GM18520 (cell line): ENCODE data around the gene DUSP10.

Experiments
- ATAC-seq: cut with Tn5 transposase; IDR thresholded peaks from one replicate; pipeline ENCODE4 v1.9.1; 2021; ENCODE audit not compliant: unreplicated experiment

DUSP10 gene

DNA sequence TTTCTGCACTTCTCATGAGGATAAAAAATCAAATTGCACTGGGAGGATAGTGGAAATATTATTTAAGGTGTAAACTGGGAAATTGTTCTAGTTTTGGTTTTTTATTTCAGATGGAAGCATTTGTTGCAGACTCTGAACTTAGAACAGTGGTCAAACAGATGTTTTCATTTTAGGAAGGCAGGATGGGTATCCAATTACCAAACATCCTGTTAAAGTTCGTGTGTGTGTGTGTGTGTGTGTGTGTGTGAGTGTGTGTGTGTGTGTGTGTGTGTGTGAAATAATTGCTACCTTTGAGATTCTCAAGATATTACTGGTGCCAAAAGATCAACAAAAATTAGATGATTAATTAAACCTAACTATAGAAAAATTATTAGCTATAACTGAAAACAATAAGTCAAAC, 24.3 kb upstream of the DUSP10 start:
- no peak for ATAC-seq

DNA sequence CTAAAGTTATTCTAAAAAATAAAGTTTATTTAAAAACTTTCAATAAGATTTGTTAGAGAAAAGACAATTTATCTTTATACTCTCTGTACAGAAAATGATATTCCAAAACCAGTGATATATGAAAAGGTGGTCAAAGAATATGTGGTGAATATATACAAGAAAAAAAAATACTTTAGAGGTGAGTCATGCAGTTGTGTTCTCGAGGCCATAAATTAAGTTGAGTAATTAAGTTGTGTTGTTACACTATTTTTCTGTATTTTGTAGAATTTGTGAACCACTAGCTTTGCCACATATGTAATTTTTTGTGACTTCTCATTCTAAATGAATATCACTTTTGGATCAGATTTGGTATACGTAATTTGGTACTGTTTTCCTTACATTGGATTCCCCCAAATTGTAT, 23.6 kb upstream of the DUSP10 start:
- no peak for ATAC-seq

DNA sequence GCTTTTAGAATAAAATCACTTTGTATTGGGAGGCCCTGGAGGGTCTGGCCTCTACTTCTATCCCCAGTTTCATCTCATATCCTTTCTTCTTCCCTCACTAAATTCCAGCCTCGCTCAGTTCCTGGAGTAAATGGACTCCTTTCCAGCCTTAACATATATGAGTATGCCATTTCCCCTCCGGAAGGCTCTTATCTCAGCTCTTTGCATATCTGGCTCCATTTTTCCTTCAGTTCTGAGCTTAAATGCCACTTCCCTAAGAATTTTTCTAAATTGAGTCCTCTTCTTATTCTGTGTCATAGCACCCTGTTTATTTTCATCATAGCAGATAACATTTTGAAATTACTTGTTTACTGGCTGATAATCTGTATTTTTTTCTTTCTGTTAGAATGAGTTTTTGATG, 20.2 kb upstream of the DUSP10 start:
- no peak for ATAC-seq

DNA sequence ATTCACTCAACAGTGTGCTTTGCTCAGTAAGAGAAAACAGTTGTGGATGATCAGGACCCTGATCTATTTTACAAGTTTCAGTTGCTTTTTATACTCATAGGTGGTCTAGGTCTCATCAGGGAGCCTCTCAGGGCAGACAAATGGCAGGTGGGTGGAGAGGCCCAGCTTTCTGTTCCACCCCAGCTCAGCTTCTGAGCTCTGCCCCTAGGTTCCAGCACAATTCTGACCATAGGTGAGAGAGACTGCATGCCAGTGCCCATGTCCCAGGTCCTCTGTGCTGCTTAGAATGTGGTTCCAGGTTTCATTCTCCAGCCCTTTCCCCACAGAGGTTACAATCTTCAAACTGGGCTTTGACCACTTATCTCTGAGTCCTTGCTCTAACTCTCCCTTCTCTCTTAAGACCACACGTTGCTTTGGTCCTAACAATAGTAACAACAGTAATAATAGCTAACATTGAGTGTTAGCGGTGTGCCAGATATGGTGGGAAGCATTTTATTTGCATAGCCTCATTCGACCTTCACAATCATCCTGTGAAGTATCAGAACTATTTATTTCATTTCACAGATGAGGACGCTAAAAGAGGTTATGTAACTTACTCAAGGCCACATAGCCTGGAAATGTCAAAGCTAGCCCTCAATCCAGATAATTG, 19.6 kb upstream of the DUSP10 start:
- ATAC-seq = peak; percentile 39

DNA sequence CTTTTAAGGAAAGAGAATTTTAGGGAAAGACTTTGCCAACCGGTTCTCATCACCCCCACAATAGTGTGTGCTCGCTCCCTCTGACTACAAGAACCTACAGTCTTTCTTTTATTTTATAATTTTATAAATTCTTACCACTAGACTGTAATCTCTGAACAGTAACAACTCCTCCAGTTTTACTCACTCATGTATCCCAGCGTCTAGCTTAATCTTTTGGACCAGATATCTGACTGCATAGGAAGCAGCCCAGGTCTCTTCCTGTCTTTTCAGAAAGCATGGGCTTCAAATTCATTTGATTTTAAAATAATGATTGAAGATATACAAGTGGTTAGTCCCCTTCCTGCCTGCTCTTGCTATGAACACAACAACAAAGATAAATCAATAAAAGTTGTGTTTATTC, 19.0 kb upstream of the DUSP10 start:
- ATAC-seq = no peak

DNA sequence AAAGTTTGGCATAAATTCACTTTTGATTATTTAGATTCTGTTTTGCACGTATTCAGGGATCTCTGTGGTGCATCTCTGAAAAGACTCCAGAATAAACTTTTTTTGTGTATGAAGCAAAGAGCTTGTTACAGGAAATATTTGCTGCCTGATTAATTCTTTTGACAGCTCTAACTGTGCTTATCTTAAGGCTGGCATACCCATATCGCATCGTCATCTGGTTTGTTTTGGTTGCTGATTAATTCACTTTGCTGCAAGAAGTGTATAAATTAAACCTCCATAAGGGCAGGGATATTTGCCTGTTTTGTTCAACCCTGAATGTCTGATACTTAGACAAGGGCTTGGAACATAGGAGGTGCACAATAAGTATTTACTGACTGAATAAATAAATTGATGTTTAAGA, 17.5 kb upstream of the DUSP10 start:
- ATAC-seq = no peak

DNA sequence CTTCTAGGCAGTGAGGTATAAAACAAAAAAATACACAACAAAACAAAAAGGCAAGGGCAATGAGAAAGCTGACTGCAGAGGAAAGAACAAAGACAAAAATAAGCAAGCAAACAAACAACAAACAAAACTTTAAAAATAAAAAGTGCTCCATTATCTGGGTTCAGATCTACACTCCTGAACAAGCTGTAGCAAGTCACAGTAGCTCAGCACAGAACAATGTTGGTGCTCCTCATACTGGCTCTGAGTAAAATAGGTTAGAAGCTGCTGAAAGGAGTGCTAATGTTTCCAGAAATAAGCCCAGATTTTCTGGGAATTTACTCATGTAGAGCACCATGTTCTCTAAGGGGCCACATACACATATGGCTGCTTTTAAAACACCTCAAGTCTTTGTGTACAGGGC, 16.6 kb upstream of the DUSP10 start:
- ATAC-seq = no peak

DNA sequence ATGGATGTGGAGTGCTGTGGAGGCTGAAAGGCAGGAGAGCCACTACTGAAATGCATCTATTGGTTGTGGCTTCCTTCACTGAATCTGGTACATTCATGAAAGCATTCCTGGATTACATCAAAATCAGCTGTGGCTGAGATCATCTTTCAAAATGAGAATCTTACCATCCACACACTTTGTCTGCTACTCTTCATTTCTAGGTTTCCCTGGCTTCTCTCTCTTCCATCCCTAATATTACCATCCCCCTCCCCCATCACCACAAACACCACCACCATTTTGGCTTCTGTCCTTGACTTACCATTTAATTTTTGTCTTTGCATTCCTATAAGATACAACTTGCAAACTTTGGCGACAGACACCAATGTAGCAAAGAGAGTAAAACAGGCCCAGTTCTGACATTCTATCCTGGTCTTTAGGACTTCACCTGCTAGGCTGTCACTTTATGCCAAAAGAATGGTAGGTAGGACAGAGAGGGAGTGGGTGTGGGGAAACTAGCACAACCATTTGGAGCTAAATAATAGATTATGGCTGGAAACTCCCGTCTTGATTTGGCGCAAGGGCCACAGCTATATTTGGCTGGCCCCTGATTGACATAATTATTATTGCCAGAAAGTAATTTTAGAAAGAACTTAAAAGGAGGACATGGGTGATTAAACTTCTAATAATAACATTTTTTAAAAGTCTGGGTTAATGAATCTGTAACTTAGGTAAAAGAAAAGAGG, 15.1 kb upstream of the DUSP10 start:
- no peak for ATAC-seq

DNA sequence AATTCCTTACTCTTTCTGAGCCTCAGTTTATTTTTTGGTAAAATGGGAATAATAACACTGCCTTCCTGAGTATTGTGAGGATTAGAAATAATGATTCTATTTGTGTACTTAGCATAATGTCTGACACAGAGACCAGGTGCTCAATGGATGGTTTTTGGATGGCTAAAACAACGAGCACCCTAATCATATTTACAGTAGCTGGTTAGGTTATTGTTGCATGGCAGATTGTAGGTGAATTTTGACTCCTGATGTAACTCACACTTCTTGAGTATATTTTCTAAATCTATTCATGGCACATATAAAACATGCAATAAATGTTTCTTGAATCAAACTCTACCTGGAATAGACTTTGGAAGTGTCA, 11.9 kb upstream of the DUSP10 start:
- ATAC-seq = peak; percentile 11

DNA sequence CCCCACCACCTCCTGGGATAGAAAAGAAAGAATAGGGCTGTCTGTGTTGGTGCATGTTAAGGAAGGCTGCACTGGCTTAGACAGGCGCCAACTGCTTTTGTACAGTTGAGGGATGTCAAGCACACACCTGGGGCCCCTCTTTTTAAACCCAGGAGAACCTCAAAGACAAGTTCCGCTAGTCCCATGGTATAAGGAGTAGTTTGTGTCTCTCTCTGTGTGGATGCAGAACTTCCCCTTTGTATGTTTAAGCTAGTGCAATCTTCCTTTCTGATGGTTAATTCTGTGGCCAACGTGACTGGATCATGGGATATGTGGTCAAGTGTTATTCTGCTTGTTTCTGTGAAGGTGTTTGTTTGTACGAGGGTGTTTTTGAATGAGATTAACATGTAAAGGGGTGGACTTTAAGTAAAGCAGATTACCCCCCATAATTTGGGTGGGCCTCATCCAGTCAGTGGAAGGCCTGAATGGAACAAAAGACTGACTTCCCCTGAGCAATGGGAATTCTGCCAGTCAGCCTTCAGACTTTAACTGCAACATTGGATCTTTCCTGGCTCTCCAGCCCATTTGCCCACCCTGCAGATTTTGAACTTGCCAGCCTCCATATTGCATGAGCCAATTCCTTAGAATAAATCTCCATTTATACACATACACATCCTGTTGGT, 9.5 kb upstream of the DUSP10 start:
- no peak for ATAC-seq

DNA sequence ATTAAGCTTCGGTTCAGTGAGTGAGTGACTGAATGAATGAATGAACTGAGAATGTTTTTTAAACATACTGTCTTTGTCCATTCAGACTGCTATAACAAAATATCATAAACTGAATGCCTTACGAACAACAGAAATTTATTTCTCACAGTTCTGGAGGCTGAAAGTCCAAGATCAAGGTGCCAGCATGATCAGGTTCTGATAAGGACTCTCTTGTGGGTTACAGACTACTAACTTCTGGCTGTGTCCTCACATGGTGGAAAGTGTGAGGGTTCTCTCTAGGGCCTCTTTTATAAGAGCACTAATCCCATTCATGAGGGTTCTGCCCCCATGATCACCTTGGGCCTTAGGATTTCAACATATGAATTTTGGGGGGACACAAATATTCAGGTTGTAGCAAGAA, 7.1 kb upstream of the DUSP10 start:
- ATAC-seq = no peak

DNA sequence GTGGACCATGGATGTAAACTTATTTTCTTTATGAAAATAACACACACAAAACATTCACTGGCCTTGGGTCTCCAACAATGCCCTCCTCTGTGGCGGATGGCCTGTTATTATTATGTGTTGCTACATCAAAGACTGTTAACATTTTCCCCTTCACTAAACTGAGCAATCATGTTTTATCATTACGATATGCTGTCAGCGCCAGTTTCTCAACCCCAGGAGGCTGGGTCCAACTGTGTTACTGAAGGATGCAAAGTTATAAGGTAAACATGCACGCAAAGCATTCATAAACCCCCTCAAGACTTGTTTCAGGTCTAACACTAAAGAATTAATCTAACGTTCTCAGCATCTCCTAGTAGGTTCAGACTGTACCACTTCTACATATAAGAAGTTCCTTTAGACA, 6.0 kb upstream of the DUSP10 start:
- no peak for ATAC-seq

DNA sequence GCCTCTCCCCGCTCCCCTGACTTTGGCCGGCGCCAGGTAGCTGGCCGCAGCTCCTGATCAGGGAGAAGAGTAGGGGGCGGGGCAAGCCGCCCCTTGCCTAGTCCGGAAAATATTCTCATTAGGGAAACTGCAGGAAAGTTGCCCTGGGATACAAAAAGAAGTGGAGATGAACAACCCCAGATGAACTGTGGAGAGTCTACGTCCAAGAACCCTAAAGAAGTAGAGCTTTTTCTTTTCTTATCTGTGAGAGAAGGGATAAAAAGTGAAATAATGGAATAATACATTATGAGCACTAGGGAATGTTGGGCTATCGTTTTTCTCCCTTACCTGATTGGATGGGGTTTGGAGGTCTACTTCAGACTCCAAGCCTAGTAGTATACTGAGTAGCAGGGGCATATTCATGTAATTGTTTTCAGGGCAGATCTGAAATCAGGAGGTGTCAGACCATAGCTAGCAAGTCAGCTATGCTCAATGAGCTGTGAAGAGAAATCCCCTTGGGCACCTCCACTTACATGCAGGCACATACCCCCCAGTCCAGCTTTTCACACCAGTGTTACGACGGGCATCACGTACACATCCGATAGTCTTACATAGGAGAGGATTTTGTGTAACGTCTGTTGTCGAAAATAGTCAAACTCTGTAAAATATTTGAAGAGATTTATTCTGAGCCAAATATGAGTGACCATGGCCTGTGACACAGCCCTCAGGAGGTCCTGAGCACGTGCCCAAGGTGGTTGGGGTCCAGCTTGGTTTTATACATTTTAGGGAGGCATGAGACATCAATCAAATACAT, 1.7 kb upstream of the DUSP10 start:
- ATAC-seq = peak; percentile 12

DNA sequence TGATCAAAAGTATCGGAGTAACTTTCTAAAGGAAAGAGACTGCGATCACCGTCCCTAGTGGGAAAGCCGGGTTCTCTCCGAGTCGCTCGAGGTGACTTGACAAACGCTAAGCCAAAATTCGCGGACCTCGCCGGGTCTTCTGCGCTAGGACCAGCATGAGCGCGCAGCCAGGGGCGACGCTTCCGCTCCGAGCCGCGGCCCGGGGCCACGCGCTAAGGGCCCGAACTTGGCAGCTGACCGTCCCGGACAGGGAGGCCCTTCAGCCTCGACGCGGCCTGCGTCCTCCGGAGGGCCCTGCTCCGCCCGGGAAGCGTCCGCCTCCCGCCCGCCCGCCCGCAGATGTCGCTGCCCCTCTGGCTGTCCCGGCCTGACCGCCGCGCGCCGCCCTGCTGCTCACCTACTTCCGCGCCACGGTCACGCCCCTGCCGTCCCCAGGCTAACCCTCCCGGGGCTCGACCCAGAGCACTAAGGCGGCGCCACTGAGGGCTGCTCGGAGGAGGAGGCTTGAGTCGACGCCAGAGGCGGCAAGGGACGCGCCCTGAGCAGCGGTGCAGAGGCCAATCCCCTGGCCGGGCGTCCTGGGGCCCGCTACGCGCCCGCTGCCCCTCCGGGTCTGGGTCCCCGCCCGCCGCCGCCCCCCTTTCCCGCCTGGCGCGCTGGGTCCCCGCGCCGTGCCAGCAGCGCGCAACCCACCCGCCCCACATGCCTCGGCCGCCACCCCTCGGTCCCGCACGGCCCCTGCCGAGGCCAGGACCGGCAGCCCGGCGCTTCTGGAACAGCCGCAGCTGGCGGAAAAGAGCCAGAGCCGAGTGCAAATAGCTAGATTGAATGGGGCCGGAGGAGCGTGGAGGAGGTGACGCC, 896 bp upstream of the DUSP10 start:
- ATAC-seq = peak; percentile 31

DNA sequence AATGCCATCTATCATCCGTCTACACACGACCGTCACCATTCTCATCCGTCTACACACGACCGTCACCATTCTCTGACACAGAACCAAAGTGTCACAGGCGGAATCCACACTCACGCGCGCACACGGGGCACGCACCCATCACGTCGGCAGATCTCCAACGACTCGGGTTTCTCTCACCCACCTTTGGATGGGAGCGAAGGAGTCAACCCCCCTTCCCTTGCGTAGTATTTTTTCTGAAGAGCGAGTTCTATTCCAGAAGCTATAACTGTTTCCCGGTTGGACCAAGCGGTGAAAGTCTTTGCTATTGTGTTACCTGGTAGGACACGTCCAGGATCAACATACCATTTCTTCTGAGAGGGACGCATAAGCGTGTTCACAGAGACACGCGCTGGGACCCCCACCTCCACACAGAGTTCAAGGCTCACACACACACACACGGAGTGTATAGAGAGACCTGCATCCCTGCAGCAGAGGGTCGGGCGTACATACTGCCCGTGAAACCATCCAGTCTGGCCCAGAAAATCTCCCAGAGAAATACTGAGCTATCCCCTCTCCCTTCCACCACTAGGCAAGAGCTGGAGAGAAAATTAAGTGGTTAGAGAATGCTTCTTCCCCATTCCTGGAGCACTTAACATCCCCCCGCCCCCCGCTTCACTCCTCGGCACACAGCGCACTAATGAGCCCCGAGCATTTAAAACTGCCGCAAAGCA, 741 bp downstream of the DUSP10 start:
- ATAC-seq = no peak

DNA sequence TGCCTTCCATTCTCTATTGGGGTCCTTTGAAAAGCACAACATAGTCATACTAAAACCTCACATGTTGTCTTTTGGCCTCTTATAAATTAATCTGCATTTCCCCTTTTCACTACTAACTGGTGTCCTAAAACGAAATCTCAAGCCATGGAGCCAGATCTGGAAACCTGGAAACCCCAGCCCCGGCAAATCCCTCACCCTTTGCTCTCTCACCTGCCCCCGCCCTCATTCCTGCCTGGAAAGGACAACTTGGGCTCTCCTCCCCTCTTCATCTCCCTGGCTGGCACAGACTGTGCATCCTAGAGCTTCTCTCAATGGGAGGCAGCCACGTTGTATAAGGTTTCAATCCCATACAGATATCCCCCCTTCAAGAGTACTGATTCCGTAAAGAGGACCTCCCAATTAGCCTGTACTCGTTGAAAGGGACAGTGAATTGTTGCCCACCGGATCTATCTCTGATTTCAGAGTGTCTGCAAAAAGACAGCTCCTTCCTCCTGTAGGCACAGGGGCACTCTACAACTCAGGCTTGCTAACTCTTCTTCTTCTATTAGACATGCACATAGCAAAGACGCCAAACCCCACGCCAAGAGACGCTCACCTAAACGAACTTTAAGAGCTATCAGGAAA, 1.4 kb downstream of the DUSP10 start:
- ATAC-seq = no peak

DNA sequence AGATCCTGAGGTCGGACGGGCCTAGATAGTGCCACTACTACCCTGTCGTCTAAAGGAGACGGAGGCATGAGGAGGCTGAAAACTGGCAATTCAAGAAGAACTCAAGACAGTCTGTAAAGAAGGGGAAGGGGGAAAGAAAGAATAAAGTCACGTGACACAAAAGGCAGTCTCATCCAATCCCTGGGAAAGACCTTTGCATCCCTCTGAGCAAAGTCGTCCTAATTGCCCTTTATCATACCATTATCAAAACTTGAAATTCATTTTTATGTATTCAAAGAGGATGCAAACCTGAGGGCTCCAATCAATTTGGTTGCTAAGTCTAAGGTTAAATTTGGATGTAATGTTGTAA, 2.2 kb downstream of the DUSP10 start:
- no peak for ATAC-seq

DNA sequence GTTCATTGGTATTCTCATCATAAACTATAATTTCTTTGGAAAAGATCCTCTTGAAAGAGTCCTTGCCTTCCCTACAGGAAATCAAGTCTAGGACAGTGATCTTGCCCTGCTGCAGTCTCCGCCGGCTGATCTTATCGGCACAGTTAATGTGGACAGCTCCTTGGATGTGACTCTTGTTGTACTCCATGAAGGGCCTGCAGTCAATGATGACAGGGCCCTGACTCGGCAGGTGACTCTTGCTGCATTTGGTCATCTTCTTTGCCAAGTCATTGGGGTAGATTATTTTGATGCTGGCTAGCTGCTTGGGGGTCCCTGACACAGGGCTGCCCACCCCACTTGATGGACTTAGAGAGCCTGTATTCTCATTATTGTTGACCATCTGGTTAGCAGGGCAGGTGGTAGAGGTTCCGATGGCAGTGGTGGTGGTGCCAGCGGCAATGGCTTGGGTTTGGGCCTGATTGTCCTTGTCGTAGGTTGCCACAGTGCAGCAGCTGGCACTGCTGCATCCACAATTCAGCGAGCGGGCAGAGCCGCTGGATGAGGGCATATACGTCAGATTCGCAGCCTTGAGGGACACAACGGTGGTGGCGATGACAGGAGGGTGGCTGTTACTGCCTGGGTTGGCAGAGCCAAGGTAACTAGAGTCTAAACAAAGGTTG, 2.7 kb downstream of the DUSP10 start:
- ATAC-seq = no peak

DNA sequence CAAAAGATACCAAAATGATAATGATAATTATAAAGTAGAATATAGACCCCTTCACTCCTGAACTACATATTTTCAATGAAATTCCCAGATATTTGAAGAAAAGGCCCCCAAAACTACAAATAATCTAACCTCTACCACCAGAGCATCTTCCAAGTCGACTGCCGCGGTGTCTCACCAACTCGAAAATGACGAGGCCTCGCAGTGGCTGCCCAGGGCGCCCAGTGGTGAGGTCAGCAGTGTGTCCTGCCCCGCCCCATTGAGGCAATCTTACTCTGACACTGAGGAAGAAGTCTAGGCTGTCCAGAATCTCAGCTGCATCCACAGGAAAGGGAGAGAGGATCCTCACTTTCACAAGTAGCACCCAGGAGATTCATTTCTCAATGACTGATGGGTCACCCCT, 5.2 kb downstream of the DUSP10 start:
- ATAC-seq = no peak
